Activated CD4-positive, alpha-beta T cell treated with anti-CD3 and anti-CD28 coated beads for 48 hours (primary cell): ENCODE results near the gene KRTAP12-2.
"Not testable (repeated sequence)": the region's sequence is repeated elsewhere in the genome, so short reads cannot be mapped to it uniquely, and the experiment has no call there.

ENCODE experiments used
- DNase-seq: peaks from one replicate; pipeline ENCODE4 v3.0.0-alpha.2; 2020

KRTAP12-2 gene

GRCh38 chr21:44682580-44683151 is 15.9 kb upstream of the KRTAP12-2 start:
- no peak for DNase-seq

GRCh38 chr21:44681861-44682579 is 15.3 kb upstream of the KRTAP12-2 start, which contains the start of gene KRTAP12-1:
TSS of gene KRTAP12-1 (minus strand) at chr21:44682163. CDS start at chr21:44682123, 40 bp downstream.
- no peak for DNase-seq

- DNase-seq, result no peak
Measured at GRCh38 chr21:44681152-44681551, 14.4 kb upstream of the KRTAP12-2 start.

GRCh38 chr21:44677881-44678280 is 11.2 kb upstream of the KRTAP12-2 start:
- DNase-seq, result no peak

- DNase-seq, result no peak
Measured at GRCh38 chr21:44671911-44672310, 5.2 kb upstream of the KRTAP12-2 start.

GRCh38 chr21:44670642-44671432 is 4.1 kb upstream of the KRTAP12-2 start:
- DNase-seq, result no peak

GRCh38 chr21:44667612-44668011 is 885 bp upstream of the KRTAP12-2 start:
- no peak for DNase-seq

GRCh38 chr21:44664691-44665090 is 2.0 kb downstream of the KRTAP12-2 start:
- DNase-seq, result no peak

GRCh38 chr21:44661567-44661966 is 5.2 kb downstream of the KRTAP12-2 start:
- not testable (repeated sequence) for DNase-seq

- no peak for DNase-seq
Measured at GRCh38 chr21:44658913-44659595, 7.7 kb downstream of the KRTAP12-2 start.

GRCh38 chr21:44658541-44658910 is 8.2 kb downstream of the KRTAP12-2 start:
- no peak for DNase-seq

GRCh38 chr21:44657635-44658540 is 8.8 kb downstream of the KRTAP12-2 start, which contains the start of gene KRTAP12-3:
TSS of gene KRTAP12-3 (plus strand) at chr21:44657932. CDS start at chr21:44657980, 48 bp downstream.
- peak; percentile 17 for DNase-seq

- no peak for DNase-seq
Measured at GRCh38 chr21:44656868-44657267, 9.9 kb downstream of the KRTAP12-2 start.

GRCh38 chr21:44654576-44655175 is 12.1 kb downstream of the KRTAP12-2 start, which contains the start of gene KRTAP12-4:
TSS of gene KRTAP12-4 (minus strand) at chr21:44654659. CDS start at chr21:44654614, 45 bp downstream.
- DNase-seq, result no peak

- peak; percentile 16 for DNase-seq
Measured at GRCh38 chr21:44653656-44654575, 12.8 kb downstream of the KRTAP12-2 start.

GRCh38 chr21:44653123-44653522 is 13.6 kb downstream of the KRTAP12-2 start:
- no peak for DNase-seq

GRCh38 chr21:44650973-44651675 is 15.6 kb downstream of the KRTAP12-2 start:
- no peak for DNase-seq

- no peak for DNase-seq
Measured at GRCh38 chr21:44650265-44650972, 16.3 kb downstream of the KRTAP12-2 start.
